ENCODE measurements around the gene DNM3.

The DNM3 gene

GRCh38 chr1:172421974-172422604 lies 580.8 kb downstream of the DNM3 start:
- DNase-seq (ENCODE audit: low spot score) = no peak
- no peak overlapping the region for H3K4me3 ChIP-seq
- TF ChIP-seq CTCF (IDR thresholded peaks at IDR 0.05) = no peak
- H3K27ac ChIP-seq = no peak overlapping the region

GRCh38 chr1:172423336-172423735 lies 582.0 kb downstream of the DNM3 start:
- no peak for DNase-seq (ENCODE audit: low spot score)
- no peak overlapping the region for H3K4me3 ChIP-seq
- no peak overlapping the region for H3K27ac ChIP-seq
- no peak for TF ChIP-seq CTCF (IDR thresholded peaks at IDR 0.05)

GRCh38 chr1:172425339-172425738 lies 584.0 kb downstream of the DNM3 start:
- no peak for TF ChIP-seq CTCF (IDR thresholded peaks at IDR 0.05)
- no peak overlapping the region for H3K27ac ChIP-seq
- no peak overlapping the region for H3K4me3 ChIP-seq
- DNase-seq (ENCODE audit: low spot score) = no peak

GRCh38 chr1:172427191-172427590 lies 585.9 kb downstream of the DNM3 start:
- DNase-seq (ENCODE audit: low spot score) = no peak
- TF ChIP-seq CTCF (IDR thresholded peaks at IDR 0.05) = no peak
- H3K27ac ChIP-seq = no peak overlapping the region
- H3K4me3 ChIP-seq = no peak overlapping the region

GRCh38 chr1:172429331-172430127 lies 588.2 kb downstream of the DNM3 start:
- no peak for DNase-seq (ENCODE audit: low spot score)
- peak; percentile 52 for TF ChIP-seq CTCF (IDR thresholded peaks at IDR 0.05)
- Histone ChIP-seq H3K27ac (no peak overlapping the region), H3K4me3 (no peak overlapping the region)

GRCh38 chr1:172430128-172430454 lies 588.8 kb downstream of the DNM3 start:
- no peak for TF ChIP-seq CTCF (IDR thresholded peaks at IDR 0.05)

GRCh38 chr1:172431204-172431603 lies 589.9 kb downstream of the DNM3 start:
- DNase-seq (ENCODE audit: low spot score) = no peak
- Histone ChIP-seq H3K27ac (no peak overlapping the region), H3K4me3 (no peak overlapping the region)
- TF ChIP-seq CTCF (IDR thresholded peaks at IDR 0.05) = no peak

More at GRCh38 chr1:172430128-172430454, 588.8 kb downstream of the DNM3 start:
- Histone ChIP-seq H3K4me3 (no peak overlapping the region), H3K27ac (no peak overlapping the region)
- DNase-seq (ENCODE audit: low spot score) = no peak

Measured in coronary artery (tissue), 2 donors.